Skin of body (tissue), 2 donors: Measurements from ENCODE around the gene PCDHA9. TPM values are rescaled to one million over a fixed set of nuclear protein-coding genes. Genes with fewer than 3 reads are reported as not detected.
"Not testable (repeated sequence)": the region's sequence is repeated elsewhere in the genome, so short reads cannot be mapped to it uniquely, and the experiment has no call there.

Experiments used
- DNase-seq: peaks from one replicate; lab custom pipeline; 2025; lab: John Stamatoyannopoulos, UW
- total RNA-seq: library from RNA; depleted of rRNA; stranded (reverse); fragments of >200 nt; gene quantifications from one replicate; pipeline ENCODE4 v1.2.3, GENCODE V29; 2014

Gene PCDHA9
- total RNA-seq, 1 donor from 2014 or later: 0.30 TPM

DNA sequence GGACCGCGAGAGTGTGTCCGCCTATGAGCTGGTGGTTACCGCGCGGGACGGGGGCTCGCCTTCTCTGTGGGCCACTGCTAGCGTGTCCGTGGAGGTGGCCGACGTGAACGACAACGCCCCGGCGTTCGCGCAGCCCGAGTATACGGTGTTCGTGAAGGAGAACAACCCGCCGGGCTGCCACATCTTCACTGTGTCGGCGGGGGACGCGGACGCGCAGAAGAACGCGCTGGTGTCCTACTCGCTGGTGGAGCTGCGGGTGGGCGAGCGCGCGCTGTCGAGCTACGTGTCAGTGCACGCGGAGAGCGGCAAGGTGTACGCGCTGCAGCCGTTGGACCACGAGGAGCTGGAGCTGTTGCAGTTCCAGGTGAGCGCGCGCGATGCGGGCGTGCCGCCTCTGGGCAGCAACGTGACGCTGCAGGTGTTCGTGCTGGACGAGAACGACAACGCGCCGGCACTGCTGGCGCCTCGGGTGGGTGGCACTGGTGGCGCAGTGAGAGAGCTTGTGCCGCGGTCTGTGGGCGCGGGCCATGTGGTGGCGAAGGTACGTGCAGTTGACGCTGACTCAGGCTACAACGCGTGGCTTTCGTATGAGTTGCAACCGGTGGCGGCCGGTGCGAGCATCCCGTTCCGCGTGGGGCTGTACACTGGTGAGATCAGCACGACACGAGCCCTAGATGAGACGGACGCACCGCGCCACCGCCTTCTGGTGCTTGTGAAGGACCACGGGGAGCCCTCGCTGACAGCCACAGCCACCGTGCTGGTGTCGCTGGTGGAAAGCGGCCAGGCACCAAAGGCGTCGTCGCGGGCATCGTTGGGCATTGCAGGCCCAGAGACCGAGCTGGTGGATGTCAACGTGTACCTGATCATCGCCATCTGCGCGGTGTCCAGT is 12.3 kb upstream of the PCDHA9 start:
- no peak for DNase-seq

GRCh38 chr5:140840978-140841962 is 6.9 kb upstream of the PCDHA9 start, which contains the start of gene PCDHA8:
PCDHA8 (plus strand) TSS chr5:140841187; CDS start chr5:140841322, 135 bp downstream.
- DNase-seq: no peak

GRCh38 chr5:140842798-140843733 is 5.1 kb upstream of the PCDHA9 start:
- no peak for DNase-seq

DNA sequence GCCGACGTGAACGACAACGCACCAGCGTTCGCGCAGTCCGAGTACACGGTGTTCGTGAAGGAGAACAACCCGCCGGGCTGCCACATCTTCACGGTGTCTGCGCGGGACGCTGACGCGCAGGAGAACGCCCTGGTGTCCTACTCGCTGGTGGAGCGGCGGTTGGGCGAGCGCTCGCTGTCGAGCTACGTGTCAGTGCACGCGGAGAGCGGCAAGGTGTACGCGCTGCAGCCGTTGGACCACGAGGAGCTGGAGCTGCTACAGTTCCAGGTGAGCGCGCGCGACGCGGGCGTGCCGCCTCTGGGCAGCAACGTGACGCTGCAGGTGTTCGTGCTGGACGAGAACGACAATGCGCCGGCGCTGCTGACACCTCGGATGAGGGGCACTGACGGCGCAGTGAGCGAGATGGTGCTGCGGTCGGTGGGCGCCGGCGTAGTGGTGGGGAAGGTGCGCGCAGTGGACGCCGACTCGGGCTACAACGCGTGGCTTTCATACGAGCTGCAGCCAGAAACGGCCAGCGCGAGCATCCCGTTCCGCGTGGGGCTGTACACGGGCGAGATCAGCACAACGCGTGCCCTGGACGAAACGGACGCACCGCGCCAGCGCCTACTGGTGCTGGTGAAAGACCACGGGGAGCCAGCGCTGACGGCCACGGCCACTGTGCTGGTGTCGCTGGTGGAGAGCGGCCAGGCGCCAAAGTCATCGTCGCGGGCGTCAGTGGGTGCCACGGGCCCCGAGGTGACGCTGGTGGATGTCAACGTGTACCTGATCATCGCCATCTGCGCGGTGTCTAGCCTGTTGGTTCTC is 1.9 kb downstream of the PCDHA9 start:
- not testable (repeated sequence) for DNase-seq

DNA sequence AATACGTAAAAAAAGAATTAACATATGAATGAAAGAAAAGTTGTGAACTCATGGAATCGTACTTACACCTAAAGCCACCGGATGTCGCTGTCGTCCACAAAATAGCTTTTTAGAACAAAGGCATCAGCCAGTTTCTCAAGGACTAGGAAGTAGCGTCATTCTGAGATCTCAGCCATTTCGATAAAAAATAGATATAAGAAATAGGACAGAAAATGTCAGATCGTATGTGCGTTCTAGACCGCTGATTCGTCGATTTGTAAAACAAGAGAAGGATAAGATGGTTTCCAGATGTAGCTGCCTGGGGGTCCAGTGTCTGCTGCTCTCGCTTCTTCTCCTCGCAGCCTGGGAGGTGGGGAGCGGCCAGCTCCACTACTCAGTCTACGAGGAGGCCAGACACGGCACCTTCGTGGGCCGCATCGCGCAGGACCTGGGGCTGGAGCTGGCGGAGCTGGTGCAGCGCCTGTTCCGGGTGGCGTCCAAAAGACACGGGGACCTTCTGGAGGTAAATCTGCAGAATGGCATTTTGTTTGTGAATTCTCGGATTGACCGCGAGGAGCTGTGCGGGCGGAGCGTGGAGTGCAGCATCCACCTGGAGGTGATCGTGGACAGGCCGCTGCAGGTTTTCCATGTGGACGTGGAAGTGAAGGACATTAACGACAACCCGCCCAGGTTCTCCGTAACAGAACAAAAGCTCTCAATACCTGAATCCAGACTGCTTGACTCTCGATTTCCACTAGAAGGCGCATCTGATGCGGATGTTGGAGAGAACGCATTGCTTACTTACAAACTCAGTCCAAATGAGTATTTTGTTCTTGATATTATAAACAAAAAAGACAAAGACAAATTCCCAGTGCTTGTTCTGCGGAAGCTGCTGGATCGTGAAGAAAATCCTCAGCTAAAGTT is 7.8 kb downstream of the PCDHA9 start, which contains the start of gene PCDHA10:
TSS of gene PCDHA10 (plus strand) at position 126 of the 903 bp plus-strand sequence. CDS start at position 278, 152 bp downstream.
- no peak for DNase-seq

DNA sequence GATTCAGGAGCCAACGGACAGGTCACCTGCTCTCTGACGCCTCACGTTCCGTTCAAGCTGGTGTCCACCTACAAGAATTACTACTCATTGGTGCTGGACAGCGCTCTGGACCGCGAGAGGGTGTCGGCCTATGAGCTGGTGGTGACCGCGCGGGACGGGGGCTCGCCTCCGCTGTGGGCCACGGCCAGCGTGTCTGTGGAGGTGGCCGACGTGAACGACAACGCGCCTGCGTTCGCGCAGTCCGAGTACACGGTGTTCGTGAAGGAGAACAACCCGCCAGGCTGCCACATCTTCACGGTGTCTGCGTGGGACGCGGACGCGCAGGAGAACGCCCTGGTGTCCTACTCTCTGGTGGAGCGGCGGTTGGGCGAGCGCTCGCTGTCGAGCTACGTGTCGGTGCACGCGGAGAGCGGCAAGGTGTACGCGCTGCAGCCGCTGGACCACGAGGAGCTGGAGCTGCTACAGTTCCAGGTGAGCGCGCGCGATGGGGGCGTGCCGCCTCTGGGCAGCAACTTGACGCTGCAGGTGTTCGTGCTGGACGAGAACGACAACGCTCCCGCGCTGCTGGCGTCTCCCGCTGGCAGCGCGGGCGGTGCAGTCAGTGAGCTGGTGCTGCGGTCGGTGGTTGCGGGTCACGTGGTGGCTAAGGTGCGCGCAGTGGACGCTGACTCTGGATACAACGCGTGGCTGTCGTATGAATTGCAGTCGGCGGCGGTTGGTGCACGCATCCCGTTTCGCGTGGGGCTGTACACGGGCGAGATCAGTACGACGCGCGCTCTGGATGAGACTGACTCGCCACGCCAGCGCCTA is 9.2 kb downstream of the PCDHA9 start:
- no peak for DNase-seq

DNA sequence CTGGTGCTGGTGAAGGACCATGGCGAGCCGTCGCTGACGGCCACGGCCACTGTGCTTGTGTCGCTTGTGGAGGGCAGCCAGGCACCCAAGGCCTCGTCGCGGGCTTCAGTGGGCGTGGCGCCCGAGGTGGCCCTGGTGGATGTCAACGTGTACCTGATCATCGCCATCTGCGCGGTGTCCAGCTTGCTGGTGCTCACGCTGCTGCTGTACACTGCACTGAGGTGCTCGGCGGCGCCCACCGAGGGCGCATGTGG is 9.7 kb downstream of the PCDHA9 start:
- DNase-seq: no peak

DNA sequence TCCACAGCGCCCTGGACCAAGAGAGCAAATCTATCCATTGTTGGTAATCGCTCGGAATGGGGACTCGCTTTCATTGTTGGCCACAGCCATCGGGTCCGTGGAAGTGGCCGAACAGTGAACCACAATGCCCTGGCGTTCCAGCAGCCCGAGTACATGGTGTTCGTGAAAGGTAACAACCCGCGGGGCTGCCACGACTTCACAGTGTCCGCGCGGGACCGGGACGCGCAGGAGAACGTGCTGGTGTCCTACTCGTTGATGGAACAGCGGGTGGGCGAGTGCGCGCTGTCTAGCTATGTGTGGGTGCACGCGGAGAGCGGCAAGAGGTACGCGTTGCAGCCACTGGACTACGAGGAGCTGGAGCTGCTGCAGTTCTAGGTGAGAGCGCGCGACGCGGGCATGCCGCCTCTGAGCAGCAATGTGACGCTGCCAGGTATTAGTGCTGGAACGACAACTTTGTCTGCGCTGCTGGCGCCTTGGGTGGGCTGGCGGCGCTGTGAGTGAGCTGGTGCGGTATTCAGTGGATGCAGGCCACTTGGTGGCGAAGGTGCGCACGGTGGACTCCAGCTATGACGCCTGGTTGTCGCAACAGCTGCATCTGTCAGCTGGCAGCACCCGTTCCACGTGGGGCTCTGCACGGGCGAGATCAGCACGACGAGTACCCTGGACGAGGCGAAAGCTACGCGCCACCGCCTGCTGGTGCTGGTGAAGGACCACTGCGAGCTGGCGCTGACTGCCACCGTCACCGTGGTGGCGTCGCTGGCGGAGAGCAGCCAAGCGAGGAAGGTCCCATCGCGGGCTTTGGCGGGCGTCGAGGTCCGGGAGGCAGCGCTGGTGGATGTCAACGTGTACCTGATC is 14.5 kb downstream of the PCDHA9 start:
- no peak for DNase-seq

- no peak for DNase-seq
Measured at GRCh38 chr5:140868721-140869554, 20.8 kb downstream of the PCDHA9 start, which contains the start of gene PCDHA11. PCDHA11 (plus strand) TSS chr5:140868957; CDS start chr5:140869104, 147 bp downstream.

GRCh38 chr5:140869555-140869886 is 21.3 kb downstream of the PCDHA9 start:
- DNase-seq: no peak

DNA sequence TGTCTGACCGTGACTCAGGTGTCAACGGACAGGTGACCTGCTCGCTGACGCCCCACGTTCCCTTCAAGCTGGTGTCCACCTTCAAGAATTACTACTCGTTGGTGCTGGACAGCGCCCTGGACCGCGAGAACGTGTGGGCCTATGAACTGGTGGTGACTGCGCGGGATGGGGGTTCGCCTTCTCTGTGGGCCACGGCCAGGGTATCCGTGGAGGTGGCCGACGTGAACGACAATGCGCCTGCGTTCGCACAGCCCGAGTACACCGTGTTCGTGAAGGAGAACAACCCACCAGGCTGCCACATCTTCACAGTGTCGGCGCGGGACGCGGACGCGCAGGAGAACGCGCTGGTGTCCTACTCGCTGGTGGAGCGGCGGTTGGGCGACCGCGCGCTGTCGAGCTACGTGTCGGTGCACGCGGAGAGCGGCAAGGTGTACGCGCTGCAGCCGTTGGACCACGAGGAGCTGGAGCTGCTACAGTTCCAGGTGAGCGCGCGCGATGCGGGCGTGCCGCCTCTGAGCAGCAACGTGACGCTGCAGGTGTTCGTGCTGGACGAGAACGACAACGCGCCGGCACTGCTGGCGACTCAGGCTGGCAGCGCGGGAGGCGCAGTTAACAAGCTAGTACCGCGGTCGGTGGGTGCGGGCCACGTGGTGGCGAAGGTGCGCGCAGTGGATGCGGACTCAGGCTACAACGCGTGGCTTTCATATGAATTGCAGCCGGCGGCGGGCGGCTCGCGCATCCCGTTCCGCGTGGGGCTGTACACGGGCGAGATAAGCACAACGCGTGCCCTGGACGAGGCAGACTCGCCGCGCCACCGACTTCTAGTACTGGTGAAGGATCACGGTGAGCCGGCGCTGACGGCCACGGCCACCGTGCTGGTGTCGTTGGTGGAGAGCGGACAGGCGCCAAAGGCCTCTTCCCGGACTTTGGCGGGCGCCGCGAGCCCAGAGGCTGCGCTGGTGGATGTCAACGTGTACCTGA is 22.3 kb downstream of the PCDHA9 start:
- DNase-seq: no peak

DNA sequence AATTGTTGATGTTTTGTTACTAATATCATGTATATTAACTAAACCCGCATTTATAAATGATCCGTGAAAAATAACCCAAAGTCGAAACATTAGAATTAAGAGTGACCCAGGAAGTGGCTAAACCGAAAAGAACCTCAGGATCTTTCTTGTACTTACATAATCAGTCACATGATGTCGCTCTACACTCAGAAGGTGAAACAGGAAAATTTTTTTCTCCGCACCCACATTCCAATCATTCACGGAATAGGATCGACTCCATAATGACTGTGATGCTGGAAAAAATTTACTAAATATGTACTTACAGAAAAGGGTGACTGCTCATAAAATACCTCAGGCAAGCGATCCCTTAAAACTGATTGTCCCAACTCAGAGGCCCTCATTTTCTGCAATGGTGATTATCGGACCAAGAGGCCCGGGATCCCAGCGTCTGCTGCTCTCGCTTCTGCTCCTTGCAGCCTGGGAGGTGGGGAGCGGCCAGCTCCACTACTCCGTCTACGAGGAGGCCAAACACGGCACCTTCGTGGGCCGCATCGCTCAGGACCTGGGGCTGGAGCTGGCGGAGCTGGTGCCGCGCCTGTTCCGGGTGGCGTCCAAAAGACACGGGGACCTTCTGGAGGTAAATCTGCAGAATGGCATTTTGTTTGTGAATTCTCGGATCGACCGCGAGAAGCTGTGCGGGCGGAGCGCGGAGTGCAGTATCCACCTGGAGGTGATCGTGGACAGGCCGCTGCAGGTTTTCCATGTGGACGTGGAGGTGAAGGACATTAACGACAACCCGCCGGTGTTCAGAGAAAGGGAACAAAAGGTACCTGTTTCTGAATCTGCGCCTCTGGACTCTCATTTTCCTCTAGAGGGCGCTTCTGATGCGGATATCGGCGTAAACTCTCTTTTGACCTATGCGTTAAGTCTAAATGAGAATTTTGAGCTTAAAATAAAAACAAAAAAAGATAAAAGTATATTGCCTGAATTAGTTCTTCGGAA is 27.2 kb downstream of the PCDHA9 start, which contains the start of gene PCDHA12:
TSS of gene PCDHA12 (plus strand) at position 224 of the 981 bp plus-strand sequence. CDS start at position 389, 165 bp downstream.
- DNase-seq: no peak

GRCh38 chr5:140876541-140877261 is 28.5 kb downstream of the PCDHA9 start:
- not testable (repeated sequence) for DNase-seq
